Breast epithelium (tissue), 3 donors: ENCODE measurements around the gene MGAT4C.

Experiments
- CTCF ChIP-seq, 3 donors: fragments of 450-650 bp; IDR thresholded peaks; one replicate each; pipeline ENCODE4 v1.5.1; 2016 to 2017; ENCODE audit warnings: antibody characterized with exemption in 3 of 3, mild to moderate bottlenecking in 3 of 3, moderate library complexity in 3 of 3
- POLR2A ChIP-seq: fragments of 450-650 bp; IDR thresholded peaks from one replicate; pipeline ENCODE4 v1.6.1; 2016; ENCODE audit warnings: antibody characterized with exemption, mild to moderate bottlenecking, moderate library complexity
- POLR2AphosphoS5 ChIP-seq, 3 donors: sonication (generic); formaldehyde crosslinking; IDR thresholded peaks; one replicate each; pipeline ENCODE4 v1.6.1; 2017; ENCODE audit warnings: antibody characterized with exemption in 3 of 3

GRCh38 chr12:86170051-86170450, 86.1 kb downstream of the MGAT4C start:
- TF ChIP-seq CTCF (IDR thresholded peaks at IDR 0.05) (no peak), POLR2A (no peak), POLR2AphosphoS5 (IDR thresholded peaks at IDR 0.05) (no peak)
